WTC11 (cell line): Measurements from ENCODE around the gene RPS6KA2. TPM values are rescaled to one million over a fixed set of nuclear protein-coding genes. Genes with fewer than 3 reads are reported as not detected.
"Not testable (repeated sequence)": the region's sequence is repeated elsewhere in the genome, so short reads cannot be mapped to it uniquely, and the experiment has no call there.

Experiments used
- ATAC-seq: fragments of 200-7000 bp; cut with Tn5 transposase; 2 replicates; pipeline ENCODE4 v1.10.0; 2021; ENCODE audit warnings: mild to moderate bottlenecking, moderate library complexity
- CTCF ChIA-PET: fragments of 300-600 bp; sonication (Branson Sonifier 250); formaldehyde crosslinking; loops from one replicate; lab custom pipeline; 2021; ENCODE audit warnings: antibody characterized with exemption; lab: Charles Lee
- POLR2A ChIA-PET: fragments of 350-600 bp; sonication (Branson Sonifier 250); formaldehyde crosslinking; loops from one replicate; lab custom pipeline; 2021; ENCODE audit warnings: antibody characterized with exemption; lab: Charles Lee
- DNase-seq: peaks from one replicate; pipeline ENCODE4 v3.0.0; 2021; ENCODE audit warnings: low spot score
- H3K27ac Mint-ChIP-seq: 2 replicates; pipeline ENCODE4 v1.8.0; 2021; ENCODE audit warnings: mixed read lengths
- H3K27me3 Mint-ChIP-seq: 2 replicates; pipeline ENCODE4 v1.8.0; 2021; ENCODE audit warnings: low read depth, mild to moderate bottlenecking, moderate library complexity, mixed read lengths
- H3K36me3 Mint-ChIP-seq: 2 replicates; pipeline ENCODE4 v1.8.0; 2021; ENCODE audit warnings: mixed read lengths
- H3K4me1 Mint-ChIP-seq: 2 replicates; pipeline ENCODE4 v1.8.0; 2022; ENCODE audit warnings: mixed read lengths
- H3K4me3 Mint-ChIP-seq: 2 replicates; pipeline ENCODE4 v1.8.0; 2021; ENCODE audit warnings: mild to moderate bottlenecking, moderate library complexity, mixed read lengths
- H3K9me3 Mint-ChIP-seq: 2 replicates; pipeline ENCODE4 v1.8.0; 2021; ENCODE audit warnings: mixed read lengths
- ATF1 ChIP-seq: sonication (generic); formaldehyde crosslinking; IDR thresholded peaks from 2 replicates; pipeline ENCODE4 v1.8.1; 2023; ENCODE audit warnings: mild to moderate bottlenecking, moderate library complexity, missing genetic modification reagents
- ATF2 ChIP-seq: sonication (generic); formaldehyde crosslinking; IDR thresholded peaks from 2 replicates; pipeline ENCODE4 v1.8.1; 2022; ENCODE audit warnings: low read depth, missing genetic modification reagents, borderline replicate concordance
- CBFB ChIP-seq: sonication (generic); formaldehyde crosslinking; IDR thresholded peaks from 2 replicates; pipeline ENCODE4 v1.8.1; 2022; ENCODE audit warnings: mild to moderate bottlenecking, low read depth, missing genetic modification reagents
- CDX4 ChIP-seq: fragments of 250-450 bp; sonication (Bioruptor Pico); IDR thresholded peaks from 2 replicates; pipeline ENCODE4 v1.9.0; 2021; ENCODE audit warnings: moderate library complexity, mild to moderate bottlenecking, inconsistent platforms, borderline replicate concordance
- CTCF ChIP-seq: fragments of 200-600 bp; IDR thresholded peaks from 2 replicates; pipeline ENCODE4 v1.8.0; 2022; ENCODE audit warnings: antibody characterized with exemption
- E2F4 ChIP-seq: sonication (generic); formaldehyde crosslinking; IDR thresholded peaks from 2 replicates; pipeline ENCODE4 v1.8.1; 2022; ENCODE audit warnings: low read depth, mild to moderate bottlenecking, moderate library complexity, missing genetic modification reagents, borderline replicate concordance
- EMX1 ChIP-seq: fragments of 250-450 bp; sonication (Bioruptor Pico); IDR thresholded peaks from 2 replicates; pipeline ENCODE4 v1.8.0; 2021; ENCODE audit warnings: mild to moderate bottlenecking
- ETV6 ChIP-seq: sonication (generic); formaldehyde crosslinking; IDR thresholded peaks from 2 replicates; pipeline ENCODE4 v1.8.1; 2022; ENCODE audit warnings: mild to moderate bottlenecking, missing genetic modification reagents
- FOXP1 ChIP-seq: sonication (generic); formaldehyde crosslinking; IDR thresholded peaks from 2 replicates; pipeline ENCODE4 v1.8.0; 2022; ENCODE audit warnings: missing genetic modification reagents, mild to moderate bottlenecking, moderate library complexity, borderline replicate concordance
- GABPB1 ChIP-seq: sonication (generic); formaldehyde crosslinking; IDR thresholded peaks from 2 replicates; pipeline ENCODE4 v1.8.1; 2023; ENCODE audit warnings: mild to moderate bottlenecking, missing genetic modification reagents
- GTF2I ChIP-seq: fragments of 250-450 bp; sonication (Bioruptor Pico); conservative IDR thresholded peaks from 2 replicates; pipeline ENCODE4 v1.4.0; 2021; ENCODE audit warnings: mild to moderate bottlenecking
- HMGA2 ChIP-seq: fragments of 250-450 bp; sonication (Bioruptor Pico); IDR thresholded peaks from 2 replicates; pipeline ENCODE4 v1.4.0; 2021; ENCODE audit warnings: mild to moderate bottlenecking, moderate library complexity
- IRF2 ChIP-seq: sonication (generic); formaldehyde crosslinking; IDR thresholded peaks from 2 replicates; pipeline ENCODE4 v1.8.0; 2022; ENCODE audit warnings: low read depth, missing genetic modification reagents, borderline replicate concordance
- JUN ChIP-seq: sonication (generic); formaldehyde crosslinking; IDR thresholded peaks from 2 replicates; pipeline ENCODE4 v1.8.0; 2023; ENCODE audit warnings: mild to moderate bottlenecking, missing genetic modification reagents
- NFYB ChIP-seq: sonication (generic); formaldehyde crosslinking; conservative IDR thresholded peaks from 2 replicates; pipeline ENCODE4 v1.8.0; 2022; ENCODE audit warnings: low read depth, missing genetic modification reagents
- NR2C2 ChIP-seq: sonication (generic); formaldehyde crosslinking; IDR thresholded peaks from 2 replicates; pipeline ENCODE4 v1.8.0; 2022; ENCODE audit warnings: mild to moderate bottlenecking, missing genetic modification reagents
- SMAD4 ChIP-seq: sonication (generic); formaldehyde crosslinking; IDR thresholded peaks from 2 replicates; pipeline ENCODE4 v1.8.0; 2022; ENCODE audit warnings: mild to moderate bottlenecking, missing genetic modification reagents
- ZNF121 ChIP-seq: sonication (generic); formaldehyde crosslinking; IDR thresholded peaks from 2 replicates; pipeline ENCODE4 v1.8.0; 2023; ENCODE audit warnings: missing genetic modification reagents
- ZNF138 ChIP-seq: sonication (generic); formaldehyde crosslinking; conservative IDR thresholded peaks from 2 replicates; pipeline ENCODE4 v1.8.1; 2022; ENCODE audit warnings: mild to moderate bottlenecking, moderate library complexity, missing genetic modification reagents
- total RNA-seq: library from RNA; stranded (reverse); gene quantifications from 3 replicates; pipeline ENCODE4 v1.2.3, GENCODE V29; 2021
- TF ChIP-seq, protein P1 (sequence below): sonication (generic); formaldehyde crosslinking; IDR thresholded peaks from 2 replicates; pipeline ENCODE4 v1.8.1; 2023; ENCODE audit warnings: mild to moderate bottlenecking, missing genetic modification reagents
- TF ChIP-seq, protein P2 (sequence below): sonication (generic); formaldehyde crosslinking; IDR thresholded peaks from 2 replicates; pipeline ENCODE4 v1.8.0; 2022; ENCODE audit warnings: mild to moderate bottlenecking, missing genetic modification reagents

The RPS6KA2 gene
- total RNA-seq, 1 experiment from 2014 or later = 24.2 TPM

- Mint-ChIP-seq H3K27me3 (no peaks in the 10 kb centered on the region; the same call in 1 of the 2 replicates), H3K27ac (no peak overlapping the region), H3K4me3 (no peak overlapping the region), H3K4me1 (peaks cover 17% of the 10 kb centered on the region), H3K9me3 (no peaks in the 10 kb centered on the region), H3K36me3 (no peaks in the 10 kb centered on the region)
- ATAC-seq (no peak), DNase-seq (no peak)
- POLR2A ChIA-PET = no interaction called here
- TF ChIP-seq ATF1 = no peak
- TF ChIP-seq, protein P1, sequence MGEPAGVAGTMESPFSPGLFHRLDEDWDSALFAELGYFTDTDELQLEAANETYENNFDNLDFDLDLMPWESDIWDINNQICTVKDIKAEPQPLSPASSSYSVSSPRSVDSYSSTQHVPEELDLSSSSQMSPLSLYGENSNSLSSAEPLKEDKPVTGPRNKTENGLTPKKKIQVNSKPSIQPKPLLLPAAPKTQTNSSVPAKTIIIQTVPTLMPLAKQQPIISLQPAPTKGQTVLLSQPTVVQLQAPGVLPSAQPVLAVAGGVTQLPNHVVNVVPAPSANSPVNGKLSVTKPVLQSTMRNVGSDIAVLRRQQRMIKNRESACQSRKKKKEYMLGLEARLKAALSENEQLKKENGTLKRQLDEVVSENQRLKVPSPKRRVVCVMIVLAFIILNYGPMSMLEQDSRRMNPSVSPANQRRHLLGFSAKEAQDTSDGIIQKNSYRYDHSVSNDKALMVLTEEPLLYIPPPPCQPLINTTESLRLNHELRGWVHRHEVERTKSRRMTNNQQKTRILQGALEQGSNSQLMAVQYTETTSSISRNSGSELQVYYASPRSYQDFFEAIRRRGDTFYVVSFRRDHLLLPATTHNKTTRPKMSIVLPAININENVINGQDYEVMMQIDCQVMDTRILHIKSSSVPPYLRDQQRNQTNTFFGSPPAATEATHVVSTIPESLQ = no peak
- no peak for TF ChIP-seq CTCF
- CTCF ChIA-PET = interaction anchor here (1.5 kb wide), 1 partner anchor 73 kb away, joined by 4 read pairs; no protein-coding TSS in a partner anchor
These were observed 240.9 kb downstream of the RPS6KA2 start for GRCh38 chr6:166386111-166386510.

- not testable (repeated sequence) for DNase-seq, H3K27me3 Mint-ChIP-seq
- POLR2A ChIA-PET = interaction anchor here (0.6 kb wide), 1 partner anchor 8 kb away, joined by 3 read pairs; no protein-coding TSS in a partner anchor
- peaks cover 12% of the 10 kb centered on the region for H3K4me1 Mint-ChIP-seq
- TF ChIP-seq GTF2I (peak; percentile 85), ZNF121 (CRISPR knock-in tag) (peak; percentile 88; the same call in 1 of the 2 replicates)
- TF ChIP-seq, all 79 proteins: peak for 2; not testable (repeated sequence) for 77
- H3K36me3 Mint-ChIP-seq, H3K9me3 Mint-ChIP-seq, CTCF ChIA-PET, ATAC-seq: not testable (repeated sequence)
- Mint-ChIP-seq H3K4me3 (peak overlapping the region; percentile 82), H3K27ac (peak overlapping the region; percentile 77)
These were observed 243.2 kb downstream of the RPS6KA2 start for GRCh38 chr6:166383802-166384363.

DNA sequence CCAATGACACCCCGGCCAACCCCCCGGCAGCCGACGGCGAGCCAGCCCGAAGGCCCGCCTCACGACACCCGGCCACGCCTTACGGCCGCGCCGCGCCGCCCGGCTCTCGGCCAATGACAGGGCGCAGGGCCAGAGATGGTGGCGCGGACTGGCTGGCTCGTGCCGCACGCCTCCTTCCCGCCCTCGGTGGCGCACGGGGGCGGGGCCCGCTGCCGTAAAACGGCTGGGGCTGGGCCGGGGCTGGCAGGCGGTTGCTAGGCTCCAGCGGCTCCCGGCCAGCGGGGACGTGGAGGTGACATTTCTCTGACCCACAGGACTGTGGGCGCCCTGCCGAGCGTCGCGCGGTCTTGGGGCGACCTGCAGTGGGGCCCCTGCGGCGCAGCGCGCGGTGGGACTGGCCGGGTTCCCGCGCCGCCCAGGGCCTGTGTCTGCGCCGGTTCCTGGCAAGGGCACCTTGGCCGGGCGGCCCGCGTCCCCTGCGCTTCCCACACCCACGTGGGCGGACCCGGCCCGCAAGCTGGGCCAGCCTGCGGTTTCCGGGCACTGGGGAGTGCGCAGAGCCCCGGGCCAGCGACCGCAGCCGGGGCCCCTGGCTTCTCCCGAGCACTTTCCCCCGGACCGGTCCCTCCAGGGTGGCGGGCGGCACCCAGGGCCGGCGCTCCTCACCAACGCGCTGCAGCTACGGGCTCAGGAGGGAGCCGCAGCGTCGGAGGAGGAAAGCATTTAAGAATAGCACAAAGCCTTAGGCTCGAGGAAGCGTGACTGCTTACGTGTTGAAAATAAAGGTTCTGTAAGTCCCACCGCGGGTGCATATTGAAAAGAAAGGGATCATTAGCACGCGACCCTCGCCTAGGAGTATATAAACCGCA, 243.9 kb downstream of the RPS6KA2 start, which contains the start of gene MPC1:
Gene MPC1 (minus strand): TSS at position 8 of the 869 bp plus-strand sequence. CDS start 64 bp downstream, outside the sequence.
- ATAC-seq (peak; percentile 95), DNase-seq (peak; percentile 95)
- no peaks in the 10 kb centered on the region; the same call in 1 of the 2 replicates for H3K27me3 Mint-ChIP-seq
- no peaks in the 10 kb centered on the region for H3K36me3 Mint-ChIP-seq
- H3K4me3 Mint-ChIP-seq = peak within 1 kb of the TSS; percentile 82
- CTCF ChIA-PET = no interaction called here
- H3K27ac Mint-ChIP-seq = peak within 1 kb of the TSS; percentile 77
- POLR2A ChIA-PET = no interaction called here
- no peaks in the 10 kb centered on the region for H3K9me3 Mint-ChIP-seq
- H3K4me1 Mint-ChIP-seq = peaks cover 12% of the 10 kb centered on the region
- TF ChIP-seq JUN (peak; percentile 69; the same call in 1 of the 2 replicates), E2F4 (CRISPR knock-in tag) (peak; percentile 93), GABPB1 (CRISPR knock-in tag) (peak; percentile 80), HMGA2 (no peak), ZNF138 (CRISPR knock-in tag) (no peak), ATF2 (CRISPR knock-in tag) (no peak), NR2C2 (CRISPR knock-in tag) (no peak), NFYB (peak; percentile 93), ETV6 (peak; percentile 60; the same call in 1 of the 2 replicates), CDX4 (CRISPR knock-in tag) (no peak), SMAD4 (CRISPR knock-in tag) (no peak), IRF2 (no peak), FOXP1 (CRISPR knock-in tag) (peak; percentile 83; the same call in 1 of the 2 replicates), CBFB (no peak), EMX1 (no peak)
- TF ChIP-seq, protein P2, sequence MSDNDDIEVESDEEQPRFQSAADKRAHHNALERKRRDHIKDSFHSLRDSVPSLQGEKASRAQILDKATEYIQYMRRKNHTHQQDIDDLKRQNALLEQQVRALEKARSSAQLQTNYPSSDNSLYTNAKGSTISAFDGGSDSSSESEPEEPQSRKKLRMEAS = peak; percentile 8
